ENCODE measurements around the gene UBR3.
A peak's percentile ranks its signal among the peaks of the same experiment; 100 is the strongest.
"Not testable (repeated sequence)": the region's sequence is repeated elsewhere in the genome, so short reads cannot be mapped to it uniquely, and the experiment has no call there.

The UBR3 gene

DNA sequence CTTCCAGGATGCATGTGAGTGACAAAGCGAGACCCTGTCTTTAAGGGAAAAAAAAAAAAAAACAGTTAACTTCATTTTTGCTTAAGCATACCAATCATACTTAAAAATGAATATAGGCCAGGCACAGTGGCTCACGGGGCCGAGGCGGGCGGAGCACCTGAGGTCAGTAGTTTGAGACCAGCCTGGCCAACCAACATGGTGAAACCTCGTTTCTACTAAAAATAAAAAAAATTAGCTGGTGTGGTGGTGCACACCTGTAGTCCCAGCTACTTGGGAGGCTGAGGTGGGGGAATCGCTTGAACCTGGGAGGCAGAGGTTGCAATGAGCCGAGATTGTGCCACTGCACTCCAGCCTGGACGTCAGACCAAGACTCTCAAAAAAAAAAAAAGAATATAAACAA is 44.1 kb downstream of the UBR3 start:
- not testable (repeated sequence) for H3K36me3 ChIP-seq (ENCODE audit: control insufficient read depth, insufficient read depth, low read length, severe bottlenecking); H3K4me1 ChIP-seq (ENCODE audit: control insufficient read depth, insufficient read depth, low read length); DNase-seq (ENCODE audit: low read depth); H3K27me3 ChIP-seq (replicated peaks; ENCODE audit: control insufficient read depth, insufficient read depth, low read length); H3K4me3 ChIP-seq (ENCODE audit: low read length); H3K9me3 ChIP-seq (ENCODE audit: control insufficient read depth, low read length); H3K9ac ChIP-seq (ENCODE audit: low read length)

DNA sequence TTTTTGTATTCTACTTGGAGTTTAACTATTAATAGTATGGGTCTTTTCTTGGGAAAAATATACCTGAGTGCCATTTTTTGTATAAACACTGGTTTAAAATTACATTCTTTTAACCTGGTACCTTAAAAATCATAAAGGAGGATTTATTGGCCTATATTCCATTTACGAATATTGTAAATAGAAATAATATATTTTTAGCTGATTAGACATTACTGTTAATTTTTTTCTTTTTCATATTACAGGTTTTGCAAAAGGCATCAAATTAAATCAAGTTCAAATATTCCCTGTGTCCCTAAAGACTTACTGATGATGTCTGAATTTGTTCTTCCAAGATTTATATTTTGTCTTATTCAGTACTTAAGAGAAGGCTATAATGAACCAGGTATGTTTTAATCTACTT is 44.7 kb downstream of the UBR3 start:
- H3K4me3 ChIP-seq (ENCODE audit: low read length): no peak overlapping the region
- DNase-seq (ENCODE audit: low read depth): no peak
- no peaks in the 10 kb centered on the region for H3K9me3 ChIP-seq (ENCODE audit: control insufficient read depth, low read length)
- no peak overlapping the region for H3K9ac ChIP-seq (ENCODE audit: low read length)
- no peaks in the 10 kb centered on the region for H3K4me1 ChIP-seq (ENCODE audit: control insufficient read depth, insufficient read depth, low read length)
- peaks cover 15% of the 10 kb centered on the region for H3K36me3 ChIP-seq (ENCODE audit: control insufficient read depth, insufficient read depth, low read length, severe bottlenecking)
- H3K27me3 ChIP-seq (replicated peaks; ENCODE audit: control insufficient read depth, insufficient read depth, low read length): no peaks in the 10 kb centered on the region

DNA sequence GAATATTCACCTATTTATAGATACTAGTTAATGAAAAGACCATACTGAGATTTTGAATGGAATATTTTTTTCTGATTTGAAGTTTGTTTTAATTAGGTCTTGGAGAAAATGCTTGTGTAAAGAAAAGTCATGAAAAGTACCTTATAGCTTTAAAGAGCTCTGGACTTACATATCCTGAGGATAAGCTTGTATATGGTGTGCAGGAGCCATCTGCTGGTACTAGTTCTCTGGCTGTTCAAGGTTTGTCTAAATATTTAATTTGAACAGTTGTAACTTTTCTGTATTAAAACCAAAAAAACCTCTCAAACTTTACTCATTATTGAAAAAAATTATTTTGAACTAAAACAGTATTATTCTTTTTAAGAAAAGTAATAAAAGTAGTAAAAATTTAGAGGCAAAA is 50.1 kb downstream of the UBR3 start:
- Histone ChIP-seq H3K4me3 (ENCODE audit: low read length) (no peak overlapping the region), H3K36me3 (ENCODE audit: control insufficient read depth, insufficient read depth, low read length, severe bottlenecking) (peaks cover 31% of the 10 kb centered on the region), H3K27me3 (replicated peaks; ENCODE audit: control insufficient read depth, insufficient read depth, low read length) (no peaks in the 10 kb centered on the region), H3K4me1 (ENCODE audit: control insufficient read depth, insufficient read depth, low read length) (no peaks in the 10 kb centered on the region), H3K9me3 (ENCODE audit: control insufficient read depth, low read length) (no peaks in the 10 kb centered on the region), H3K9ac (ENCODE audit: low read length) (no peak overlapping the region)
- DNase-seq (ENCODE audit: low read depth): peak; percentile 53

DNA sequence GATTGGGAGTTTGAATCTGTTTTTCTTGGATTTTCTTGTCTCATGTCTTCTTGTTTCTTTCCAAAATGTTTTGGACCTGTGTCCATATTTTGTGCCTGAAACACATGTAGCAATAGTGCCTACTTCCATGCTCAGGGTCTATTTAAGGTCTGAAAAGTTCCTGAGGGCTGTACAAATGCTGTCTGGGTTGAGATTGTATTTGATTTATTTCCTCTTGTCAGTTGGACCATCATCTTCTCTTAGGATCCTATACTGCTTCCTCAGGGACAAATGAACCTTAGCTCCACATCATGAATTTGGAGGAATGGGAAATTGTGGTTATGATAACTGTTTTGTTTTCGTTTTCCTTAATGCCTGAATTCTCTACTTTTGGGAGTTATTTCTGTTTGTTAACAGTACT is 59.9 kb downstream of the UBR3 start:
- no peak overlapping the region for H3K9ac ChIP-seq (ENCODE audit: low read length)
- peaks cover 20% of the 10 kb centered on the region for H3K36me3 ChIP-seq (ENCODE audit: control insufficient read depth, insufficient read depth, low read length, severe bottlenecking)
- no peaks in the 10 kb centered on the region for H3K9me3 ChIP-seq (ENCODE audit: control insufficient read depth, low read length)
- no peak for DNase-seq (ENCODE audit: low read depth)
- peaks cover 12% of the 10 kb centered on the region for H3K4me1 ChIP-seq (ENCODE audit: control insufficient read depth, insufficient read depth, low read length)
- no peaks in the 10 kb centered on the region for H3K27me3 ChIP-seq (replicated peaks; ENCODE audit: control insufficient read depth, insufficient read depth, low read length)
- H3K4me3 ChIP-seq (ENCODE audit: low read length): no peak overlapping the region

DNA sequence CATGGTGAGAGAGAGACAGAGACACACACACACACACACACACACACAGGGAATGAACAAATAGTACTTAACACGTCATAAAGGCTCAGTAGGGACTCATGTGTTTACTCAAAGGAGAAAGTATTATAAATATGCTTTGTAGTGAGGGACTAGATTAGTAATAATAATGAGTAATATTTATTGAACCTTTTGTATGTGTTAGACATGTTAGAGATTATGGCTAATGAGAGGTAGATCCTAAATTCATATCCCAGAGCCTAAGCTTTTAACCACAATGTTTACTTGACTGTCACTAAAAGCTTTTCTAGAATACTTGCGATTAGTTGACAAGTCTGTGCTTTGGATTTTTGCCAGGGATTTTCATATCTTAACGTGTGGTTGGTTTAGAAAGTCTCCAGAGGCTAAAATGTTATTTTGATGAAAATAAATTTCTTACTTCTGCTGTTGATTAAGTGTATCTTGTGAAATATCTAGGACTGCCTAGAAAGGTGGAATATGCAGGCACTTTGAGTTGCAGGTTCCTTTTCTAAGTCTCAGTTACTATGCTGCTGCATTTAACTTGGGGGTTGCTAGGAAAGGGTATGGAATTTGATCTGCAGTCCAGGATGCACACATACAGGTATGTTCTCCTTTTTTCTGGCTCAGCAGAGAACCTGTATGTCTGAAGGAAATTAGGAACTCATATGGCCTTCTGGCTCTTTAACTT is 64.5 kb downstream of the UBR3 start:
- DNase-seq (ENCODE audit: low read depth): peak; percentile 35
- peaks cover 25% of the 10 kb centered on the region for H3K36me3 ChIP-seq (ENCODE audit: control insufficient read depth, insufficient read depth, low read length, severe bottlenecking)
- no peaks in the 10 kb centered on the region for H3K27me3 ChIP-seq (replicated peaks; ENCODE audit: control insufficient read depth, insufficient read depth, low read length)
- no peak overlapping the region for H3K4me3 ChIP-seq (ENCODE audit: low read length)
- H3K4me1 ChIP-seq (ENCODE audit: control insufficient read depth, insufficient read depth, low read length): peaks cover 20% of the 10 kb centered on the region
- no peaks in the 10 kb centered on the region for H3K9me3 ChIP-seq (ENCODE audit: control insufficient read depth, low read length)
- H3K9ac ChIP-seq (ENCODE audit: low read length): no peak overlapping the region

DNA sequence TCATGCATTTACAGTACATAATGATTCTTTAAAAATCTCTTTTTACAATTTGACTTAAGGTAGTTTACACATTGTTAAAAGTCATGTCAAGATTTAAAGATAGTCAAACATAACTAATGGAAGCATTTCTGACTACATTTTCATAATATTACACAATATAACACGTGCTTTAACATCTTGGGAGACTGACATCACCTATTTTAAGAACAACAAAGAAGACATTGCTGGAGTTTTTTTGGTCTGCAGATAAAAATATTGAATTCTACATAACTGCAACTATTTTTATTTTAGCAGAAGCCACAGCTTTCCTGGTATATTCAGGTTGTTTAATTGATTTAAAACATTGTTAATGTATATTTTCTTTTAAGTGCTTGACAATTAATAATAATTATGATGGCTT is 65.7 kb downstream of the UBR3 start:
- peak; percentile 21 for DNase-seq (ENCODE audit: low read depth)
- Histone ChIP-seq H3K27me3 (replicated peaks; ENCODE audit: control insufficient read depth, insufficient read depth, low read length) (no peaks in the 10 kb centered on the region), H3K36me3 (ENCODE audit: control insufficient read depth, insufficient read depth, low read length, severe bottlenecking) (peaks cover 35% of the 10 kb centered on the region), H3K4me1 (ENCODE audit: control insufficient read depth, insufficient read depth, low read length) (peaks cover 20% of the 10 kb centered on the region), H3K9me3 (ENCODE audit: control insufficient read depth, low read length) (no peaks in the 10 kb centered on the region), H3K9ac (ENCODE audit: low read length) (no peak overlapping the region), H3K4me3 (ENCODE audit: low read length) (no peak overlapping the region)

DNA sequence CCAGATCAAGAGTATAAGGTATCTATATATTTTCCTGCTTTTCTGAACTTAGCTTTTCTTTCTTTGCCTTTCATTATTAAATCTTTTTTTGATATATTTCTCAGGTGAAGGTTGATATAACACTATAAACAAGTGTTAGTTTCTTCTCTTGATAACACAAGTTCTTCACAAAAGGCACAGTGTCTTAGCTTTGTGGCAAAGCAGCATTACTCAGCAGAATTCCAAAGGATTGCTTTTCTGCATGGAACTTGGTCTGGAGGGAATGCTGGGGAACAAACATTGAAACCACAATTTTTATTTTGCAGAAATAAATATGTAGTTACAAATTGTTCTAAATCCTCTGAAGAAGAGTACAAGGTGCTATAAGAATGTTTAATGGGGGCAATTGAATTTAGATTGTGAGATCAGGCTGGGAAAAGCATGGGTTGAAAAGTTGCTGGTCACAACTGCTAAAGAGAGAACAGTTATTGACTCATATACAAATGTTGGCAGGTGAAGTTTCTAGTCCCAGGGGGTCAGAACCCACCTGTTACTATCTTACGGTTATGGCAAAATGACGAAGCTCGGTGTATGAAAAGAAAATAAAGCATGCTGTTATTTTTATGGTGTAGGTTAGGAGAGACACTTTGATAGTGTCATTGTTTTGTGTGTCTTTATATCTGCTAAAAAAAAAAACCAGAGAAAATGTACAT is 68.2 kb downstream of the UBR3 start:
- no peak overlapping the region for H3K4me3 ChIP-seq (ENCODE audit: low read length)
- H3K9ac ChIP-seq (ENCODE audit: low read length): no peak overlapping the region
- DNase-seq (ENCODE audit: low read depth): peak; percentile 64
- peaks cover 20% of the 10 kb centered on the region for H3K4me1 ChIP-seq (ENCODE audit: control insufficient read depth, insufficient read depth, low read length)
- H3K9me3 ChIP-seq (ENCODE audit: control insufficient read depth, low read length): no peaks in the 10 kb centered on the region
- peaks cover 34% of the 10 kb centered on the region for H3K36me3 ChIP-seq (ENCODE audit: control insufficient read depth, insufficient read depth, low read length, severe bottlenecking)
- no peaks in the 10 kb centered on the region for H3K27me3 ChIP-seq (replicated peaks; ENCODE audit: control insufficient read depth, insufficient read depth, low read length)

DNA sequence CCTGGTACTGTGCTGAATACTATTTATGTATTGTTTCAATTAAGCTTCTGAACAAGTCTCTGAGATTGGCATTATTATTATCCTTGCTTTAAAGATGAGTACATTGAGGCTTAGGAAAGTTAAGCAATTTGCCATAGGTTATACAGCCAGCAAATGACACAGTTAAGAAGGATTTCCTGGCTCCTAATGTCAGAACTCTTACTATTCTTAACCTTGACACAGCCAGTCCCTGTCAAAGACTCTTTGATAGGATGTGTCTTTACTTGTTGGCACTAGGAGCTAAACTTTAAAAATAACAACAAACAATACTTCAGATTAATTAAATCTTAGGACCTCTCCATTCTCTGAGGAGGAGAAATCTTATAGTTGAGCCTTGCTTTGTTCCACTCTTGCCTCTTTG is 70.6 kb downstream of the UBR3 start:
- Histone ChIP-seq H3K9me3 (ENCODE audit: control insufficient read depth, low read length) (no peaks in the 10 kb centered on the region), H3K36me3 (ENCODE audit: control insufficient read depth, insufficient read depth, low read length, severe bottlenecking) (peaks cover 30% of the 10 kb centered on the region), H3K27me3 (replicated peaks; ENCODE audit: control insufficient read depth, insufficient read depth, low read length) (no peaks in the 10 kb centered on the region), H3K4me1 (ENCODE audit: control insufficient read depth, insufficient read depth, low read length) (peaks cover 6% of the 10 kb centered on the region), H3K4me3 (ENCODE audit: low read length) (no peak overlapping the region), H3K9ac (ENCODE audit: low read length) (no peak overlapping the region)
- no peak for DNase-seq (ENCODE audit: low read depth)

DNA sequence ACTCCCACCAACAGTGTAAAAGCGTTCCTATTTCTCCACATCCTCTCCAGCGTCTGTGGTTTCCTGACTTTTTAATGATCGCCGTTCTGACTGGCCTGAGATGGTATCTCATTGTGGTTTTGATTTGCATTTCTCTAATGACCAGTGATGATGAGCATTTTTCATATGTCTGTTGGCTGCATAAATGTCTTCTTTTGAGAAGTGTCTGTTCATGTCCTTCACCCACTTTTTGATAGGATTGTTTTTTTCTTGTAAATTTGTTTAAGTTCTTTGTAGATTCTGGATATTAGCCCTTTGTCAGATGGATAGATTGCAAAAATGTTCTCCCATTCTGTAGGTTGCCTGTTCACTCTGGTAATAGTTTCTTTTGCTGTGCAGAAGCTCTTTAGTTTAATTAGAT is 72.8 kb downstream of the UBR3 start:
- H3K4me3 ChIP-seq (ENCODE audit: low read length); H3K9me3 ChIP-seq (ENCODE audit: control insufficient read depth, low read length); H3K9ac ChIP-seq (ENCODE audit: low read length); H3K4me1 ChIP-seq (ENCODE audit: control insufficient read depth, insufficient read depth, low read length); DNase-seq (ENCODE audit: low read depth); H3K27me3 ChIP-seq (replicated peaks; ENCODE audit: control insufficient read depth, insufficient read depth, low read length): not testable (repeated sequence)
- H3K36me3 ChIP-seq (ENCODE audit: control insufficient read depth, insufficient read depth, low read length, severe bottlenecking): peaks cover 25% of the 10 kb centered on the region

DNA sequence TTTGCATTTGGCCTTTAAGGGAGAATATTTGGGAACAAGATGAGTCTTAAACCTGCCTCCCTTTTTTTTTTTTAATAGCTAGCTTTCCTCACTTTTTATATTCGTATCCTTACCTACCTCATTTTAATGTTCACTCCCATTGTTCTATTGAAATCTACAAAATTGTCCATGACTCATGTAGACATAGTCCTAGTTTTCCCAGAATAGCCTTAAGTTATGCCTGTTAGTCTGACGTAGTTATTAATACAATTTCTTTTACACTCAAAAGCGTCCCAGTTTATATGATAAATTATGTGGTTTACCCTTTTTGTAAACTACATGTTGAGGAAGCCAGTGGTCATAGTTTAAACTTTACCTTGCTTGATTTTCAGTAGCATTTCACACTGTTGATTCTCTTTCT is 73.4 kb downstream of the UBR3 start:
- peaks cover 29% of the 10 kb centered on the region for H3K36me3 ChIP-seq (ENCODE audit: control insufficient read depth, insufficient read depth, low read length, severe bottlenecking)
- no peak overlapping the region for H3K9ac ChIP-seq (ENCODE audit: low read length)
- no peak for DNase-seq (ENCODE audit: low read depth)
- H3K4me1 ChIP-seq (ENCODE audit: control insufficient read depth, insufficient read depth, low read length): no peaks in the 10 kb centered on the region
- no peaks in the 10 kb centered on the region for H3K27me3 ChIP-seq (replicated peaks; ENCODE audit: control insufficient read depth, insufficient read depth, low read length)
- H3K9me3 ChIP-seq (ENCODE audit: control insufficient read depth, low read length): no peaks in the 10 kb centered on the region
- no peak overlapping the region for H3K4me3 ChIP-seq (ENCODE audit: low read length)

DNA sequence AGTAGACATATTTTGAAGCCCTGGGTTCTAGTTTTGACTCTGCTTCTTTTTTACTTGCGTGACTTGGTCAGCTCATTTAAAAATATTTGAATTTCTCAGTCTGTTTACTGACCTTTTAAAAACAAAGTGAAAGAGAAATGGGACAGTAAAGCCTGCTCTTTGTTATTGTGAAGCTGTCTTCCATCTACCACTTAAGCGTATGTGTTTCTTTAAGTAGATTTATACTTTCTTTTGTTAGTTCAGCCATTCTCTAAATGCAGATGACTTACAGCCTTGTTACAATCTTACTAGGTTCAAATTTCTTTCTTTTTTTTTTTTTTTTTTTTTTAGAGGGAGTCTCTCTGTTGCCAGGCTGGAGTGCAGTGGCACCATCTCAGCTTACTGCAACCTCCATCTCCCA is 79.5 kb downstream of the UBR3 start:
- Histone ChIP-seq H3K9me3 (ENCODE audit: control insufficient read depth, low read length) (no peaks in the 10 kb centered on the region), H3K9ac (ENCODE audit: low read length) (no peak overlapping the region), H3K4me1 (ENCODE audit: control insufficient read depth, insufficient read depth, low read length) (no peaks in the 10 kb centered on the region), H3K27me3 (replicated peaks; ENCODE audit: control insufficient read depth, insufficient read depth, low read length) (no peaks in the 10 kb centered on the region), H3K4me3 (ENCODE audit: low read length) (no peak overlapping the region), H3K36me3 (ENCODE audit: control insufficient read depth, insufficient read depth, low read length, severe bottlenecking) (peaks cover 30% of the 10 kb centered on the region)
- no peak for DNase-seq (ENCODE audit: low read depth)

DNA sequence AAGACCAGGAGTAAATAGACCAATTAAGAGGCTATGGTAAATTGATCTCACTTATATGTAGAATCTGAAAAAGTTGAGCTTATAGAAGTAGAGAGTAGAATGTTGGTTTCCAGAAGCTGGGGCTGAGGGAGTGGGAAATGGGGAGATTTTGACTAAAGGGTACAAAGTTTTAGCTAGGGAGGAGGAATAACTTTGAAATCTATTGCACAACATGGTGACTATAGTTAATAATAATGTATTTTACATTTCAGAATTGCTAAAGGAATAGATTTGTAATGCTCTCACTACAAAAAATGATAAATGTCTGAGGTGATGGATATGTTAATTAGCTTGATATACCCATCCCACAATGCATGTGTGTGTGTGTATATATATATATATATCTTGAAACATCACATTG is 82.1 kb downstream of the UBR3 start:
- H3K4me1 ChIP-seq (ENCODE audit: control insufficient read depth, insufficient read depth, low read length): no peaks in the 10 kb centered on the region
- H3K9ac ChIP-seq (ENCODE audit: low read length): no peak overlapping the region
- no peaks in the 10 kb centered on the region for H3K27me3 ChIP-seq (replicated peaks; ENCODE audit: control insufficient read depth, insufficient read depth, low read length)
- H3K36me3 ChIP-seq (ENCODE audit: control insufficient read depth, insufficient read depth, low read length, severe bottlenecking): peaks cover 35% of the 10 kb centered on the region
- no peaks in the 10 kb centered on the region for H3K9me3 ChIP-seq (ENCODE audit: control insufficient read depth, low read length)
- H3K4me3 ChIP-seq (ENCODE audit: low read length): no peak overlapping the region
- DNase-seq (ENCODE audit: low read depth): no peak

Data from adipocyte (in vitro differentiated cells).